H9 (cell line): ENCODE results near the gene GRHPR. TPM values are rescaled to one million over a fixed set of nuclear protein-coding genes. Genes with fewer than 3 reads are reported as not detected.

Experiments used
- DNase-seq: peaks from one replicate; pipeline ENCODE4 v3.0.0-alpha.2; 2017
- H2AFZ ChIP-seq: one replicate; pipeline ENCODE4 v1.6.1; 2013; ENCODE audit warnings: mild to moderate bottlenecking, low read length, control low read depth, moderate library complexity
- H2AK5ac ChIP-seq: 2 replicates; pipeline ENCODE4 v1.6.1; 2013; ENCODE audit warnings: low read length, control low read depth, mixed read lengths; ENCODE audit not compliant: insufficient read length
- H2BK120ac ChIP-seq: one replicate; pipeline ENCODE4 v1.6.1; 2013; ENCODE audit warnings: low read depth, mild to moderate bottlenecking, low read length, control low read depth, inconsistent platforms; ENCODE audit not compliant: poor library complexity, severe bottlenecking
- H2BK12ac ChIP-seq: 2 replicates; pipeline ENCODE4 v1.6.1; 2013; ENCODE audit warnings: low read length, control low read depth, mixed read lengths, low read depth; ENCODE audit not compliant: insufficient read length
- H2BK15ac ChIP-seq: 2 replicates; pipeline ENCODE4 v1.6.1; 2013; ENCODE audit warnings: low read depth, low read length, control low read depth
- H2BK20ac ChIP-seq: one replicate; pipeline ENCODE4 v1.6.1; 2013; ENCODE audit warnings: low read depth, mild to moderate bottlenecking, low read length, control low read depth, inconsistent platforms; ENCODE audit not compliant: poor library complexity, severe bottlenecking
- H2BK5ac ChIP-seq: 2 replicates; pipeline ENCODE4 v1.6.1; 2013; ENCODE audit warnings: low read length, control low read depth, mixed read lengths; ENCODE audit not compliant: insufficient read length
- H3K14ac ChIP-seq: 2 replicates; pipeline ENCODE4 v1.6.1; 2013; ENCODE audit warnings: low read length, control low read depth; ENCODE audit not compliant: insufficient read depth
- H3K18ac ChIP-seq: 2 replicates; pipeline ENCODE4 v1.6.1; 2013; ENCODE audit warnings: low read depth, mild to moderate bottlenecking, mixed read lengths, low read length, control low read depth; ENCODE audit not compliant: insufficient read length
- H3K23ac ChIP-seq: 2 replicates; pipeline ENCODE4 v1.6.1; 2013; ENCODE audit warnings: low read length, control low read depth, mixed read lengths, low read depth; ENCODE audit not compliant: insufficient read length
- H3K23me2 ChIP-seq: 2 replicates; pipeline ENCODE4 v1.6.1; 2013; ENCODE audit warnings: low read depth, mild to moderate bottlenecking, mixed read lengths, low read length, control low read depth; ENCODE audit not compliant: insufficient read length, poor library complexity, severe bottlenecking
- H3K27ac ChIP-seq: 2 replicates; pipeline ENCODE4 v1.5.1; 2013; ENCODE audit warnings: low read length, control low read depth, mixed read lengths, low read depth; ENCODE audit not compliant: insufficient read length
- H3K27me3 ChIP-seq: 2 replicates; pipeline ENCODE4 v1.6.1; 2013; ENCODE audit warnings: low read length, control low read depth, inconsistent platforms; ENCODE audit not compliant: insufficient read depth
- H3K4ac ChIP-seq: 2 replicates; pipeline ENCODE4 v1.6.1; 2013; ENCODE audit warnings: low read depth, mild to moderate bottlenecking, control low read depth, inconsistent platforms, low read length, moderate library complexity
- H3K4me1 ChIP-seq: 2 replicates; pipeline ENCODE4 v1.6.1; 2013; ENCODE audit warnings: low read length, control low read depth, inconsistent platforms; ENCODE audit not compliant: insufficient read depth
- H3K4me2 ChIP-seq: 2 replicates; pipeline ENCODE4 v1.6.1; 2013; ENCODE audit warnings: low read length, control low read depth, mixed read lengths; ENCODE audit not compliant: insufficient read length, insufficient read depth
- H3K56ac ChIP-seq: 2 replicates; pipeline ENCODE4 v1.6.1; 2013; ENCODE audit warnings: low read depth, mild to moderate bottlenecking, mixed read lengths, low read length, control low read depth; ENCODE audit not compliant: insufficient read length
- H3K79me1 ChIP-seq: 2 replicates; pipeline ENCODE4 v1.6.1; 2013; ENCODE audit warnings: low read depth, mild to moderate bottlenecking, moderate library complexity, low read length, control low read depth, inconsistent platforms; ENCODE audit not compliant: insufficient read depth, poor library complexity, severe bottlenecking
- H3K79me2 ChIP-seq: 2 replicates; pipeline ENCODE4 v1.6.1; 2013; ENCODE audit warnings: low read length, control low read depth, inconsistent platforms; ENCODE audit not compliant: insufficient read depth
- H3K9ac ChIP-seq: 2 replicates; pipeline ENCODE4 v1.6.1; 2013; ENCODE audit warnings: low read length, control low read depth, mixed read lengths; ENCODE audit not compliant: insufficient read length; ENCODE audit errors: extremely low read depth
- H3K9me3 ChIP-seq: one replicate; pipeline ENCODE4 v1.6.1; 2013; ENCODE audit warnings: low read depth, low read length, inconsistent platforms; ENCODE audit not compliant: control insufficient read depth
- H3T11ph ChIP-seq: one replicate; pipeline ENCODE4 v1.6.1; 2013; ENCODE audit warnings: mild to moderate bottlenecking, low read length, control low read depth, inconsistent platforms
- H4K20me1 ChIP-seq: one replicate; pipeline ENCODE4 v1.6.1; 2013; ENCODE audit not compliant: control insufficient read depth, insufficient read length, insufficient read depth
- H4K5ac ChIP-seq: 2 replicates; pipeline ENCODE4 v1.6.1; 2013; ENCODE audit warnings: low read depth, mild to moderate bottlenecking, mixed read lengths, low read length, control low read depth; ENCODE audit not compliant: insufficient read length
- H4K8ac ChIP-seq: replicated peaks from 2 replicates; pipeline ENCODE4 v1.6.1; 2013; ENCODE audit warnings: low read length, control low read depth, mixed read lengths, low read depth; ENCODE audit not compliant: insufficient read length
- H4K91ac ChIP-seq: 2 replicates; pipeline ENCODE4 v1.6.1; 2013; ENCODE audit warnings: low read depth, mild to moderate bottlenecking, moderate library complexity, mixed read lengths, low read length, control low read depth; ENCODE audit not compliant: insufficient read length
- H3K27ac Mint-ChIP-seq, 3 experiments: 2 replicates in 2 of 3; 3 replicates in 1 of 3; pipeline ENCODE4 v1.8.0; 2020 to 2021; ENCODE audit warnings: mixed read lengths in 3 of 3, mild to moderate bottlenecking in 1 of 3, moderate library complexity in 1 of 3
- H3K27me3 Mint-ChIP-seq: 2 replicates; pipeline ENCODE4 v1.8.0; 2021; ENCODE audit warnings: low read depth, mild to moderate bottlenecking, moderate library complexity, mixed read lengths
- H3K36me3 Mint-ChIP-seq, 3 experiments: 2 replicates in 2 of 3; 3 replicates in 1 of 3; pipeline ENCODE4 v1.8.0; 2020 to 2021; ENCODE audit warnings: low read depth in 3 of 3, mixed read lengths in 3 of 3; ENCODE audit not compliant: insufficient read depth in 1 of 3
- H3K4me1 Mint-ChIP-seq, 2 experiments: 2 replicates each; pipeline ENCODE4 v1.8.0; 2020; ENCODE audit warnings: mixed read lengths in 2 of 2
- H3K4me3 Mint-ChIP-seq, 2 experiments: 2 replicates in 1 of 2; 3 replicates in 1 of 2; pipeline ENCODE4 v1.8.0; 2020 to 2021; ENCODE audit warnings: mild to moderate bottlenecking in 2 of 2, mixed read lengths in 2 of 2, moderate library complexity in 1 of 2
- H3K9me3 Mint-ChIP-seq, 2 experiments: 2 replicates in 1 of 2; 3 replicates in 1 of 2; pipeline ENCODE4 v1.8.0; 2020; ENCODE audit warnings: mild to moderate bottlenecking in 2 of 2, mixed read lengths in 2 of 2, moderate library complexity in 1 of 2
- CTCF ChIP-seq: fragments of 200-600 bp; sonication (generic); conservative IDR thresholded peaks from 3 replicates; pipeline ENCODE4 v1.8.0; 2021; ENCODE audit warnings: antibody characterized with exemption, mild to moderate bottlenecking
- WGBS: extraction: QIAGEN DNeasy Blood & Tissue Kit; methylation state at CpG from one replicate; pipeline ENCODE4 v1.1.7; 2013; ENCODE audit warnings: missing lambda C conversion rate, low lambda C conversion rate, mixed read lengths; ENCODE audit not compliant: insufficient read length; ENCODE audit errors: extremely low coverage; 5-methylcytosine and 5-hydroxymethylcytosine counted together
- total RNA-seq: library from RNA; stranded (reverse); gene quantifications from 2 replicates; pipeline ENCODE4 v1.2.1, GENCODE V29; 2021

The GRHPR gene
- total RNA-seq, 1 experiment from 2014 or later, result 97.9 TPM

GRCh38 chr9:37405764-37406380 lies 16.6 kb upstream of the GRHPR start:
- Mint-ChIP-seq H3K27me3 (no peaks in the 10 kb centered on the region), H3K4me3 (no peak overlapping the region), H3K27ac (no peak overlapping the region), H3K36me3 (no peaks in the 10 kb centered on the region), H3K4me1 (peaks cover 2 to 12% of the 10 kb centered on the region in 2 experiments), H3K9me3 (no peaks in the 10 kb centered on the region)
- H2BK12ac ChIP-seq, result no peak overlapping the region
- whole genome bisulfite sequencing, result no CpG with 5 or more reads among the region's 10 CpGs
- no peak overlapping the region for H3K18ac ChIP-seq
- H3K14ac ChIP-seq, result no peak overlapping the region
- no peak overlapping the region for H4K5ac ChIP-seq
- H3K27me3 ChIP-seq, result no peaks in the 10 kb centered on the region
- no peak overlapping the region for H2AK5ac ChIP-seq
- no peak overlapping the region for H2BK15ac ChIP-seq
- no peaks in the 10 kb centered on the region; the same call in 1 of the 2 replicates for H3K4me1 ChIP-seq
- H3K79me1 ChIP-seq, result no peaks in the 10 kb centered on the region
- no peaks in the 10 kb centered on the region for H3K9me3 ChIP-seq
- H4K8ac ChIP-seq, result no peak overlapping the region
- H2BK5ac ChIP-seq, result no peak overlapping the region
- H3K9ac ChIP-seq, result no peak overlapping the region
- no peak overlapping the region for H4K91ac ChIP-seq
- no peak overlapping the region for H2BK20ac ChIP-seq
- no peaks in the 10 kb centered on the region for H3K23me2 ChIP-seq
- H3K56ac ChIP-seq, result no peak overlapping the region
- no peak for TF ChIP-seq CTCF
- no peak for DNase-seq
- H3K79me2 ChIP-seq, result no peaks in the 10 kb centered on the region
- no peak overlapping the region for H2BK120ac ChIP-seq
- no peak overlapping the region for H3K27ac ChIP-seq
- no peak overlapping the region for H3K4ac ChIP-seq
- no peak overlapping the region for H3T11ph ChIP-seq
- no peak overlapping the region for H3K23ac ChIP-seq
- H4K20me1 ChIP-seq, result no peaks in the 10 kb centered on the region
- H3K4me2 ChIP-seq, result no peak overlapping the region
- H2AFZ ChIP-seq, result no peak overlapping the region
